Measurements from ENCODE around the gene CAMLG. TPM values are rescaled to one million over a fixed set of nuclear protein-coding genes. Genes with fewer than 3 reads are reported as not detected.

The CAMLG gene
- total and polyA plus RNA-seq, 2 of the 13 experiments (the other 11 are each of a cell fraction or from before 2014, with no cell fraction given): 14.2 to 19.8 TPM

- TF ChIP-seq ARID5B (CRISPR knock-in tag; IDR thresholded peaks at IDR 0.05) (peak; percentile 79), RBM39 (IDR thresholded peaks at IDR 0.05; ENCODE audit: low read depth, low read length, poor library complexity, severe bottlenecking) (no peak), ZNF605 (CRISPR knock-in tag; IDR thresholded peaks at IDR 0.05) (peak; percentile 87), ZNF282 (IDR thresholded peaks at IDR 0.05; ENCODE audit: partially characterized antibody) (no peak), ZBTB2 (CRISPR knock-in tag; IDR thresholded peaks at IDR 0.05; ENCODE audit: low read depth) (no peak), TAF1 (CRISPR knock-in tag; IDR thresholded peaks at IDR 0.05) (peak; percentile 81), NBN (conservative IDR thresholded peaks at IDR 0.05) (no peak), SSRP1 (CRISPR knock-in tag; IDR thresholded peaks at IDR 0.05) (no peak), AGO1 (IDR thresholded peaks at IDR 0.05; ENCODE audit: low read depth, low read length, poor library complexity, severe bottlenecking) (no peak), ZNF30 (CRISPR knock-in tag; IDR thresholded peaks at IDR 0.05) (no peak), CCAR2 (optimal IDR thresholded peaks at IDR 0.05; ENCODE audit: low read depth, low read length) (no peak), EP300 (IDR thresholded peaks at IDR 0.05; ENCODE audit: low read depth in 2 of 2, low read length in 2 of 2) (no peak), EP300 (CRISPR knock-in tag; IDR thresholded peaks at IDR 0.05; ENCODE audit: borderline replicate concordance) (no peak), NFKBIZ (CRISPR knock-in tag; IDR thresholded peaks at IDR 0.05) (peak; percentile 78; the same call in 1 of the 2 replicates), STAT5B (CRISPR knock-in tag; IDR thresholded peaks at IDR 0.05) (no peak), HNF4A (CRISPR knock-in tag; IDR thresholded peaks at IDR 0.05) (peak; percentile 29; the same call in 1 of the 2 replicates), ZBTB7A (CRISPR knock-in tag; IDR thresholded peaks at IDR 0.05) (peak; percentile 22; the same call in 1 of the 2 replicates), ZNF12 (CRISPR knock-in tag; IDR thresholded peaks at IDR 0.05) (peak; percentile 63), GPN1 (CRISPR knock-in tag; IDR thresholded peaks at IDR 0.05; ENCODE audit: borderline replicate concordance) (no peak), AHR (CRISPR knock-in tag; IDR thresholded peaks at IDR 0.05) (peak; percentile 91), NR1H2 (CRISPR knock-in tag; IDR thresholded peaks at IDR 0.05; ENCODE audit: borderline replicate concordance, low read depth) (no peak), ZNF224 (CRISPR knock-in tag; IDR thresholded peaks at IDR 0.05) (peak; percentile 80)
- TF ChIP-seq, protein P1, sequence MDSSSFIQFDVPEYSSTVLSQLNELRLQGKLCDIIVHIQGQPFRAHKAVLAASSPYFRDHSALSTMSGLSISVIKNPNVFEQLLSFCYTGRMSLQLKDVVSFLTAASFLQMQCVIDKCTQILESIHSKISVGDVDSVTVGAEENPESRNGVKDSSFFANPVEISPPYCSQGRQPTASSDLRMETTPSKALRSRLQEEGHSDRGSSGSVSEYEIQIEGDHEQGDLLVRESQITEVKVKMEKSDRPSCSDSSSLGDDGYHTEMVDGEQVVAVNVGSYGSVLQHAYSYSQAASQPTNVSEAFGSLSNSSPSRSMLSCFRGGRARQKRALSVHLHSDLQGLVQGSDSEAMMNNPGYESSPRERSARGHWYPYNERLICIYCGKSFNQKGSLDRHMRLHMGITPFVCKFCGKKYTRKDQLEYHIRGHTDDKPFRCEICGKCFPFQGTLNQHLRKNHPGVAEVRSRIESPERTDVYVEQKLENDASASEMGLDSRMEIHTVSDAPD (CRISPR knock-in tag; IDR thresholded peaks at IDR 0.05): no peak
- TF ChIP-seq, protein P2, sequence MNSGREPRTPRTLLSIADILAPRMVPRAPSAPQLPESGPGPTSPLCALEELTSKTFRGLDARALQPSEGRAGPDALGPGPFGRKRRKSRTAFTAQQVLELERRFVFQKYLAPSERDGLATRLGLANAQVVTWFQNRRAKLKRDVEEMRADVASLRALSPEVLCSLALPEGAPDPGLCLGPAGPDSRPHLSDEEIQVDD (CRISPR knock-in tag; IDR thresholded peaks at IDR 0.05; ENCODE audit: borderline replicate concordance): peak; percentile 39; the same call in 1 of the 2 replicates
Measured at GRCh38 chr5:134738133-134738962, at the start of gene CAMLG (continued).
